Central memory CD8-positive, alpha-beta T cell (primary cell): ENCODE results near the gene FAM216B.

Experiments used
- ATAC-seq: fragments of 150-1000 bp; cut with Tn5 transposase; replicated peaks from 2 replicates; pipeline ENCODE4 v1.10.0; 2022; ENCODE audit warnings: mild to moderate bottlenecking, moderate FRiP score, moderate number of reproducible peaks; ENCODE audit not compliant: poor library complexity, severe bottlenecking; ENCODE audit errors: extremely low read depth
- DNase-seq, 2 donors: peaks; one replicate each; pipeline ENCODE4 v3.0.0; 2021; ENCODE audit warnings: low spot score in 2 of 2
- H3K27ac Mint-ChIP-seq: one replicate; pipeline ENCODE4 v1.8.0; 2022; ENCODE audit warnings: low read depth, mild to moderate bottlenecking, moderate library complexity, mixed read lengths
- H3K27me3 Mint-ChIP-seq: one replicate; pipeline ENCODE4 v1.8.0; 2022; ENCODE audit warnings: mixed read lengths
- H3K36me3 Mint-ChIP-seq: one replicate; pipeline ENCODE4 v1.8.0; 2022; ENCODE audit warnings: mild to moderate bottlenecking, moderate library complexity, mixed read lengths; ENCODE audit not compliant: insufficient read depth
- H3K4me1 Mint-ChIP-seq: one replicate; pipeline ENCODE4 v1.8.0; 2022; ENCODE audit warnings: mixed read lengths
- H3K4me3 Mint-ChIP-seq: one replicate; pipeline ENCODE4 v1.8.0; 2022; ENCODE audit warnings: mild to moderate bottlenecking, moderate library complexity, mixed read lengths
- H3K9me3 Mint-ChIP-seq: one replicate; pipeline ENCODE4 v1.8.0; 2022; ENCODE audit warnings: mixed read lengths

The FAM216B gene

GRCh38 chr13:42781352-42781751, at the start of gene FAM216B:
Gene FAM216B (plus strand): TSS chr13:42781584. CDS start chr13:42784068, 2,484 bp downstream.
- DNase-seq (no peak), ATAC-seq (no peak)
- Mint-ChIP-seq H3K4me1 (no peaks in the 10 kb centered on the region), H3K36me3 (peaks cover 1% of the 10 kb centered on the region), H3K4me3 (no peak within 1 kb of the TSS), H3K27ac (no peak within 1 kb of the TSS), H3K9me3 (no peaks in the 10 kb centered on the region), H3K27me3 (peaks cover 37% of the 10 kb centered on the region)

GRCh38 chr13:42732073-42732472, 49.3 kb upstream of the FAM216B start:
- Mint-ChIP-seq H3K4me1 (no peaks in the 10 kb centered on the region), H3K9me3 (no peaks in the 10 kb centered on the region), H3K36me3 (no peaks in the 10 kb centered on the region), H3K27me3 (no peaks in the 10 kb centered on the region), H3K27ac (no peak overlapping the region), H3K4me3 (no peak overlapping the region)
- ATAC-seq = no peak
- DNase-seq = no peak

- Mint-ChIP-seq H3K4me1 (no peaks in the 10 kb centered on the region), H3K9me3 (no peaks in the 10 kb centered on the region), H3K27ac (no peak overlapping the region), H3K27me3 (peaks cover 3% of the 10 kb centered on the region), H3K4me3 (no peak overlapping the region), H3K36me3 (no peaks in the 10 kb centered on the region)
- DNase-seq (no peak), ATAC-seq (no peak)
These were observed 48.3 kb upstream of the FAM216B start for GRCh38 chr13:42733046-42733445.

- H3K4me3 Mint-ChIP-seq = no peak overlapping the region
- DNase-seq (no peak), ATAC-seq (no peak)
- peaks cover 8% of the 10 kb centered on the region for H3K27me3 Mint-ChIP-seq
- H3K4me1 Mint-ChIP-seq = no peaks in the 10 kb centered on the region
- H3K9me3 Mint-ChIP-seq = no peaks in the 10 kb centered on the region
- H3K27ac Mint-ChIP-seq = no peak overlapping the region
- no peaks in the 10 kb centered on the region for H3K36me3 Mint-ChIP-seq
These were observed 46.4 kb upstream of the FAM216B start for GRCh38 chr13:42735010-42735409.

GRCh38 chr13:42740753-42741152, 40.6 kb upstream of the FAM216B start:
- DNase-seq (no peak), ATAC-seq (no peak)
- Mint-ChIP-seq H3K27ac (no peak overlapping the region), H3K9me3 (no peaks in the 10 kb centered on the region), H3K27me3 (peaks cover 17% of the 10 kb centered on the region), H3K4me3 (no peak overlapping the region), H3K36me3 (no peaks in the 10 kb centered on the region), H3K4me1 (no peaks in the 10 kb centered on the region)

- H3K27me3 Mint-ChIP-seq = peaks cover 17% of the 10 kb centered on the region
- H3K4me3 Mint-ChIP-seq = no peak overlapping the region
- H3K36me3 Mint-ChIP-seq = no peaks in the 10 kb centered on the region
- no peak for DNase-seq
- H3K27ac Mint-ChIP-seq = no peak overlapping the region
- no peaks in the 10 kb centered on the region for H3K9me3 Mint-ChIP-seq
- H3K4me1 Mint-ChIP-seq = no peaks in the 10 kb centered on the region
- no peak for ATAC-seq
These were observed 39.5 kb upstream of the FAM216B start for GRCh38 chr13:42741914-42742313.

GRCh38 chr13:42745655-42746054, 35.7 kb upstream of the FAM216B start:
- Mint-ChIP-seq H3K4me1 (no peaks in the 10 kb centered on the region), H3K4me3 (no peak overlapping the region), H3K27ac (no peak overlapping the region), H3K36me3 (no peaks in the 10 kb centered on the region), H3K9me3 (no peaks in the 10 kb centered on the region), H3K27me3 (peaks cover 9% of the 10 kb centered on the region)
- DNase-seq = no peak
- ATAC-seq = no peak

GRCh38 chr13:42746866-42747265, 34.5 kb upstream of the FAM216B start:
- H3K27ac Mint-ChIP-seq = no peak overlapping the region

GRCh38 chr13:42747399-42747873, 33.9 kb upstream of the FAM216B start:
- Mint-ChIP-seq H3K27ac (no peak overlapping the region), H3K27me3 (no peaks in the 10 kb centered on the region), H3K4me1 (no peaks in the 10 kb centered on the region), H3K4me3 (no peak overlapping the region), H3K9me3 (no peaks in the 10 kb centered on the region), H3K36me3 (no peaks in the 10 kb centered on the region)
- DNase-seq = no peak
- no peak for ATAC-seq

More at GRCh38 chr13:42746866-42747265, 34.5 kb upstream of the FAM216B start:
- no peak overlapping the region for H3K4me3 Mint-ChIP-seq
- DNase-seq (no peak), ATAC-seq (no peak)
- H3K36me3 Mint-ChIP-seq = no peaks in the 10 kb centered on the region
- H3K9me3 Mint-ChIP-seq = no peaks in the 10 kb centered on the region
- no peaks in the 10 kb centered on the region for H3K4me1 Mint-ChIP-seq
- peaks cover 4% of the 10 kb centered on the region for H3K27me3 Mint-ChIP-seq

GRCh38 chr13:42750794-42751193, 30.6 kb upstream of the FAM216B start:
- DNase-seq = no peak
- no peak overlapping the region for H3K27ac Mint-ChIP-seq
- H3K27me3 Mint-ChIP-seq = no peaks in the 10 kb centered on the region
- no peaks in the 10 kb centered on the region for H3K9me3 Mint-ChIP-seq
- no peaks in the 10 kb centered on the region for H3K36me3 Mint-ChIP-seq
- no peaks in the 10 kb centered on the region for H3K4me1 Mint-ChIP-seq
- no peak overlapping the region for H3K4me3 Mint-ChIP-seq
- no peak for ATAC-seq

GRCh38 chr13:42751693-42752092, 29.7 kb upstream of the FAM216B start:
- H3K27ac Mint-ChIP-seq = no peak overlapping the region
- H3K9me3 Mint-ChIP-seq = no peaks in the 10 kb centered on the region
- no peak for ATAC-seq
- peaks cover 9% of the 10 kb centered on the region for H3K27me3 Mint-ChIP-seq
- H3K4me1 Mint-ChIP-seq = no peaks in the 10 kb centered on the region
- no peak for DNase-seq
- no peaks in the 10 kb centered on the region for H3K36me3 Mint-ChIP-seq
- H3K4me3 Mint-ChIP-seq = no peak overlapping the region

GRCh38 chr13:42752731-42753130, 28.7 kb upstream of the FAM216B start:
- Mint-ChIP-seq H3K36me3 (no peaks in the 10 kb centered on the region), H3K9me3 (no peaks in the 10 kb centered on the region), H3K27ac (no peak overlapping the region), H3K4me1 (no peaks in the 10 kb centered on the region), H3K27me3 (peaks cover 16% of the 10 kb centered on the region), H3K4me3 (no peak overlapping the region)
- ATAC-seq (no peak), DNase-seq (no peak)

- Mint-ChIP-seq H3K27ac (no peak overlapping the region), H3K36me3 (no peaks in the 10 kb centered on the region), H3K27me3 (peaks cover 16% of the 10 kb centered on the region), H3K4me1 (no peaks in the 10 kb centered on the region), H3K9me3 (no peaks in the 10 kb centered on the region), H3K4me3 (no peak overlapping the region)
- ATAC-seq (no peak), DNase-seq (no peak)
These were observed 27.7 kb upstream of the FAM216B start for GRCh38 chr13:42753697-42754096.
